UCSD-AML1 (cell line): ENCODE data around the gene TM7SF3.

Experiments
- DNase-seq: peaks from one replicate; lab custom pipeline; 2025; ENCODE audit not compliant: unreplicated experiment; lab: John Stamatoyannopoulos, UW

The TM7SF3 gene

DNA sequence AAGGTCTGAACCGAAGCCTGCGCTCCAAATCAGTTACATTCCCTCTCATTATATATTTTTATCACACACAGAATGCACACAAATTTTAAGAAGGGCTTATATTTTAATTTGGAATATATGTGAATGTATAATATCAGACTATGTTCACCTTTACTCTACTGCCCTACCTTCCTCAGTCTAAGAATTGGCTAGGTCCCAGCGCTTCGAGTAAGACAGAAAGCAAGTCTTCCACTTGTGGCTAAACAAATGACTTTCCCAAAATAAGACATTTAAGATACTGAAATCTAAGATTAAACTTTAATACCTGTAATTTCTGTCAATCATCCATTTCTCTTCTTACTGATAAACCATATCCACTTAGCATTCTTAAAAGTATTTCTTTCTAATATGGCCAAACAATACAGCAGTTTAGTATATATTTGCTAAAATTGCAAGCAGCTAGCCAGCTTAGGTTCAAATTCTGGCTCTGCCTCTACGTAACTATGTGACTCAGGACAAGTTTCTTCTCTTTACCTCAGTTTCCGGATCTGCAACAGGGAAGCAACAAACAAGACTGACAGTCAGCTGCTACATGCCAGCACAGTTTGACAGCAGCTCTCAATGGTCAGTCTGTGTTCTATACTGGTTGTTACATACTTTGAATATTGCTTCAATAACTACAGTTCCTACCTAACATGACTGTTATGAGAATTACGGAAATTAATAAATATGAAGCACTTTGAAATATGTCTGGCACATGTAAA is 78.4 kb downstream of the TM7SF3 start:
- no peak for DNase-seq

DNA sequence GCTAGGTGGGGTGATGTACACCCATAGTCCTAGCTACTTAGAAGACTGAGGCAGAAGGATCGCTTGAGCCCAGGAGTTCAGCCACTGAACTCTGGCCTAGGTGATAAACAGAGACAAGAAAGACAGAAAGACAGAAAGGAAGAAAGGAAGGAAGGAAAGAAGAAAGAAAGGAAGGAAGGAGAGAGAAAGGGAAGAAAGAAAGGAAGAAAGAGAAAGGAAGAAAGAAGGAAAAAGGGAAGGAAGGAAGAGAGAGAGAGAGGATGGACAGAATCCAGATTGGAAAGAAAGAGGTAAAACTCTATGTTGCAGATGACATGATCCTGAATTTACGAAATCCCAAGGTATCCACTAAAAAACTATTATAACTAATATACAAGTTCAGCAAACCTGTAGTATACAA is 84.6 kb downstream of the TM7SF3 start:
- DNase-seq, result no peak

DNA sequence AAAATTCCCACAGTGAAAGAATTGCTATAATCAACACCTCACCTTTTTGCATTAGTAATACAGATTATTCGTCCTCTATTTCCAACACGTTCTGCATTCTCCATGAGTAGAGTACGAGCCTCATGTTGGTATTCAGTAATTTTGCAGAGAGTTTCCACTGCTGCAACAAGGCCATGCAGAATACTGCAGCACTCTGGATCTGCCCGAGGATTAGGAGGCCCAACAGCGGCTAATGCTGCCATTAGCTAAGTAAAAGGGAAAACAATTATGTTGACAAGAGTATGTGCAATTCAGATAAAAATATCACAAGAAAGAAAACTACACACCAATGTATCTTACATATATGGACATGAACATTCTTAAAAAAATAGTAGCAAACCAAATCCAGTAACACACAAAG is 85.5 kb downstream of the TM7SF3 start:
- no peak for DNase-seq
